Colon (tissue), 2 donors: ENCODE measurements around the gene JMJD8.

Experiments used
- FAIRE-seq: peaks from 2 replicates; lab custom pipeline; 2012; peaks lifted over from hg19 to GRCh38; lab: Jason Lieb, UNC
- donor health status: control.
- donor health status: control.

The JMJD8 gene, protein sequence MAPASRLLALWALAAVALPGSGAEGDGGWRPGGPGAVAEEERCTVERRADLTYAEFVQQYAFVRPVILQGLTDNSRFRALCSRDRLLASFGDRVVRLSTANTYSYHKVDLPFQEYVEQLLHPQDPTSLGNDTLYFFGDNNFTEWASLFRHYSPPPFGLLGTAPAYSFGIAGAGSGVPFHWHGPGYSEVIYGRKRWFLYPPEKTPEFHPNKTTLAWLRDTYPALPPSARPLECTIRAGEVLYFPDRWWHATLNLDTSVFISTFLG

DNA sequence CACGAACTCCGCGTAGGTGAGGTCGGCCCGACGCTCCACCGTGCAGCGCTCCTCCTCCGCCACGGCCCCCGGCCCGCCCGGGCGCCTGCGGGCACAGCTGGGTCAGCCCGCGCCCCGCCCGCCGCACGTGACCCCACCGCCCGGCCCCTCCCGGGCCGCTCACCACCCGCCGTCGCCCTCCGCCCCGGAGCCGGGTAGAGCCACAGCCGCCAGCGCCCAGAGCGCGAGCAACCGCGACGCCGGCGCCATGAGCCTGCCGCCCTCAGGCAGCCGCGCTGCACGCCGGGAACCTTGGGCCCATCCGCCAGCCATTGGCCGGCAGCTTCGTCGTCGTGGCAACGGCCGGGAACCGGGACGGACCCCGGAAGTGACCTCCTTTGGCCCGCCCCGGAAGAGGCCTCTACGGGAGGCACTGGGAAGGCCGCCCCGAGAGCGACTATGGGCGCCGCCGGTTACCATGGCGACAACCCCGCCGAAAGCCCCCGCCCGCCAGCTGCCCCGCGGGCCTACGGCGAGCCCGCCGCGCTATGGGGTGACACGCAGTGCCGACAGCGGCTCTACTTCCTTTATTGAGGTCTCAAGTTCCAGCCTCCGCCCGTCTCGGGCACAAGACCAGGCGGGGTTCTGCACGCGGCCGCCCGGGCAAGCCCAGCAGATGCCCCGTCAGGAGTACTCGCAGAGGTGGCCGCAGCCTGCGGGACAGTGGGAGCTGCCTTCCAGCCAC, at the start of gene JMJD8:
Gene JMJD8, minus strand, starts transcription at position 264 of the 724 bp plus-strand sequence. Its CDS starts 15 bp downstream, at position 249.
- no peak for FAIRE-seq

DNA sequence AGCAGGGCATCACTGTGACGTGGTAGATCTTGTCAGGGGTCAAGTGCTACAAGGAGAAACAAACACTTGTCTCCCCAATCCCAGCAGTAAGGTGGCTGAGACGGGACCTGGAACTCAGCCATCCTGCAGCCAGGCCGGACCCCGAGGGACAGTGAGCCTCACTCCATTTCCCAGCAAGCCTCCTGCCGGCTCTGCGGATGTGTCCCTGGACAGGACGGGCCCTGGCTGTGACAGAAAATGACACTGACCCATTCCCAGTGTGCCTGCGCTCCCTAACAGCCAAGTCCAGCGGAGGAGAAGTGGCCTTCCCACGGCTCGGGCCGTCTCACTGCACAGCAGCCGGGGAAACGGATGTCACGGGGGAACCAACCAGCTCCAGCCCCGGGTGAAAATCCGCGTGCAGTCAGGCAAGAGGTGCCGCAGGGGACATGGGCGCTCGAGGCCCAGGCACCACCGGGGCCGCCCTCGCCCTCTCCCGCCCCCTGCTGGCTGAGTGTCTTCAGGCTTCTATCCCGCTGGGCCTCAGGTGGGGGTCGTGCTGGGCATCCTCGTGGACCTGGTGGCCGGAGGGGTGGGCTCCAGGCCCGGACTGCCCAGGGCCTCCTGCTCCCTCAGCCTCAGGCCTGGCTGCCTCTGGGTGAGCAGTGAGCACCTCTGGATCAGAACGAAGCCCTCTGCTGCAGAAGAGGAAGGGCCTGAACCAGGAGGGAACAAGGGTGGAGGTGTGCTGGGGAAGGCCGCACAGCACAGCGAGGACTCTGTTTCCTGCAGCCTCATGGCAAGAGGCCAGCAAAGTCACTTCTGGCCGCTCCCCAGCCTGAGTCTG, 49.5 kb upstream of the JMJD8 start:
- FAIRE-seq, result no peak

DNA sequence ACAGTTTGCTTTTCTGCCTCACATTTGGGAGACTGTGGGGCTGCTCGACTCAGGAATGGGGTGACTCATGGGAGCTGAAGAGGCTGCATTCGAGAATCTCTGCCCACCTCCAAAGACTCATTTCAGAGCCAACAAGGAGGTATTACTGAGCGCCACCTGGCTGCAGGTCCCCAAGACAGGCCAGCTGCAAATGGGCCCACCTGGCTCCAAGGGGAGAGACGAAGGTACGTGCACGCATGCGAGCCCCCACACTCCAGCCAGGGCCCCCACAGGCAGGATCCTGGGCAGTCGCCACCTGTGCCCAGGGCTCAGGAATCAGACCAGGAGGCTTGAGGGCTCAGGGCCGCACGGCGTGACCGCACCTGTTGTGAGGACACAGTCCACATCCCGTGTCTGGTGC, 48.8 kb upstream of the JMJD8 start:
- no peak for FAIRE-seq

DNA sequence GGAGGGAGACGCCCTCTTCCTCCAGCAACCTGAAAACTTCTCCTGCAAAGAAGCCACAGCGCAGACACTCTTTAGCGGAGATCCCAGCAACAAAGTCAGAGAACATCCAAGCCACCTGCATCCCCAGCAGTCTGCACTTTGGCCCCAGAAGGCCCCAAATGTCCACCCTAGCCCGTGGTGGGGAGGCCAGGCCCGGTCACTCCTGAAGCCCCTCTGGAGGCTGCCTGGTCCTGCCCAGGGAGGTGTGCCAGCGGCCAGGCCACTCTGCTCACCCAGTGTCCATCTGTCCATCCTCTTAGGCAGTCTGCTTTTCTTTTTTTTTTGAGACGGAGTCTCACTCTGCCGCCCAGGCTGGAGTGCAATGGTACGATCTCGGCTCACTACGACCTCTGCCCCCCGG, 48.2 kb upstream of the JMJD8 start:
- no peak for FAIRE-seq

DNA sequence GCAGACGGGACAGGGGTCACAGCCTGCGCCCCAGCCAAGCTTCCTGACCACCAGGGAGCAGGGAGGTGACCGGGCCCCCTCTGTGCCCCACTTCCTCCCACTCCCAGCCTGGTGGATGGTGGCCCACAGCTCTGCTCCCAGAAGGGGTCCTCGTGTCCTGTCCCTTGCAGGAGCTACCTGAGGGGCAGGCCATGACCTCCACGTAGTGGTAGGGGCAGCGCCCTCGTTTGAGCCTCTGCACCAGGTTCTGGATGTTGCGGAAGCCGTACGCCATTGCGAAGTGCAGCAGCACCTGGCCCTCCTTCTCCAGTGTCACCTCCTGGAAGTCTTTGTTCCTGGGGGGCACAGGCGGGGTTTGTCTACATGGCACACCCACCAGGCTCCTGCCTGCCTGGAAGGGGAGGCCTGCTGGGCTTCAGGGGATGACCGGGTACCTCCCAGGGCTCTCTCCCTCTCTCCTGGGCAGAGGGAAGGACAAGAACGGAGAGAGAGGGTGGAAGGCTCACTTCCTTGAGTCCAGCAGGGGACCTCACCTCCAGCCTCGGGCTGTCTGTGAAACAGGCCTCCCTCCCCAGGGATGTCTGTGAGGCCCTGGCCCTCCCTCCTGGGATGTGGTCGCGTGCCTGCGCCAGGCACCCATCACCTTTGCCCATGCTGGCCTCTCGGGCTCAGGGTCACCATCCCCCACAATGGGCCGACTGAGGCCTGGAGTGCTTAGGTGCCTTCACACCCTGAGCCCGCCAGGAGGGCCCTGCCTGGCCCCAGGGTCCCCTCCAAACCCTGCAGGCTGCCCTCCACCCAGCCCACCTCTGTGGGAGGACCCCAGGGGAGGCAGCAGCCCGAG, 46.8 kb upstream of the JMJD8 start:
- FAIRE-seq, result no peak

DNA sequence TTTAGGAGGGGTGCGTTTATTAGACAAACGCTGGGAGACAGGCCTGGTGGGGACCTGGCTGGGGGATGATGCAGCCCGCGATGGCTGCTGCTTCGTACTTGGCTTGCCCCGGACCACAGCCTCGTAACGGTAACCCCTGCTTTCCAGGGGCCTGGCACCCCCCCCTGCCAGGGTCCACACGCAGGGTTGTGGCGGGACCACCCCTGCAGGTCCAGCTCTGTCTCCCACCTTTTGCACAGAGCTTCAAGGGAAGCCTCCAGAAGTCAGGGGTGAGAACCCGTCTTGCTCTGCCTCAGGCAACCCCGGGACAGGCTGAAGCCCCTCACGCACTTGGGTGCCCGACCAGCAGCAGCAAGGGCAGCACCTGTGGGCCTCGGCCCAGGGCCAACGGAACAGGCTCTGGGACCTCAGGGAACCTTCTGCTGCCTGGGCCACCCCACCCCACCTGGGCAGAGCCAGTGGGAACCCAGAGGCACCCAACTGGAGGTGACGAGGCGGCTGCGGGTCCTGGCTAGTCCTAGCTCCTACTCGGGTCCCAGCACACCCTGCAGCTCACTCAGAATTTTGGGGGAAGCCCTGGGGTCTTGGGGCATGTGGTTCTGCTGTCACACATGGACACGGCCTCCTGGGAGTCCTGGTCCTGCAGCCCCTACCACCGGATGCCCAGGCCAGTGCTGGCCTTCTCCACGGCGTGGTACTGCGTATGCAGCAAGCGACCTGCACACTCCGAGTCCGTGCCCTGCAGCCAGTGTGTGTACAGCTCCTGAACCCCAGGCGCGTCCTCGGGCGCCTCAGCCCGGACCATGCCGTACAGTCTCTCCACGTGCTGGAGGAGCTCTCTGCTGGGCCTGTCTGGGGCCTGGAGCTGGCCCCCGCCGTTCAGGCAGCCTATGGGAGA, 45.9 kb upstream of the JMJD8 start:
- no peak for FAIRE-seq

DNA sequence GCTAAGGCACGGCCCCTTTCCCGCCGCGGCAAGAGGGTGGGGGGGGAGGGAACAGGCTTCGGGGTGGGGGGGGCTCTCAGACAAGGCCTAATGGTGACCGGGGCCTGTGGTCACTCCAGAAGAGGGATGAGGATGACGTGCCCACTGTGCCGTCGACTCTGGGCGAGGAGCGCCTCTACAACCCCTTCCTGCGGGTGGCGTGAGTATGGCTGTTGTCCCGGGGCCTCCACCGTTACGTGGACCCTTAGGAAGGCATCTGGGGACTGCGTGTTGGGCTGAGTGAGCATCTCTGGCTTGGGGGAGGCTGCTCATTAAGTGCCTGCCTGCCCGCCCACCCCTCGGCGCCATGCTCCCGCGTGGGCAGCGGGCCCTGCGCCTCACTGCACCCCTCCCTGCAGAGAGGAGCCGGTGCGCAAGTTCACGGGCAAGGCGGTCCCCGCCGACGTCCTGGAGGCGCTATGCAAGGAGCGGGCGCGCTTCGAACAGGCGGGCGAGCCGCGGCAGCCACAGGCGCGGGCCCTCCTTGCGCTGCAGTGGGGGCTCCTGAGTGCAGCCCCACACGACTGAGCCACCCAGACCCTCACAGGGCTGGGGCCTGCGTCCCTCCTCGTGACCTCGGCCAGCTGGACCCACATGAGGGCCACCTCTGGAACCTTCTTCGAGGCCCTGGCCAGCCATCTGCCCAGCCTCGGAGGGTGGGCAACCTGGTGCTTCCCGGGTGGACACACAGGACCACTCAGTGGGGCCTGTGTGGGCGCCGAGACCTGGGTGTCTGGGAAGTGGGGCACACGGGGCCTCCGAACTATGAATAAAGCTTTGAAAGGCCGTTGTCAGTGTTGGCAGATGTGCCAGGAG, 45.0 kb upstream of the JMJD8 start:
- no peak for FAIRE-seq

DNA sequence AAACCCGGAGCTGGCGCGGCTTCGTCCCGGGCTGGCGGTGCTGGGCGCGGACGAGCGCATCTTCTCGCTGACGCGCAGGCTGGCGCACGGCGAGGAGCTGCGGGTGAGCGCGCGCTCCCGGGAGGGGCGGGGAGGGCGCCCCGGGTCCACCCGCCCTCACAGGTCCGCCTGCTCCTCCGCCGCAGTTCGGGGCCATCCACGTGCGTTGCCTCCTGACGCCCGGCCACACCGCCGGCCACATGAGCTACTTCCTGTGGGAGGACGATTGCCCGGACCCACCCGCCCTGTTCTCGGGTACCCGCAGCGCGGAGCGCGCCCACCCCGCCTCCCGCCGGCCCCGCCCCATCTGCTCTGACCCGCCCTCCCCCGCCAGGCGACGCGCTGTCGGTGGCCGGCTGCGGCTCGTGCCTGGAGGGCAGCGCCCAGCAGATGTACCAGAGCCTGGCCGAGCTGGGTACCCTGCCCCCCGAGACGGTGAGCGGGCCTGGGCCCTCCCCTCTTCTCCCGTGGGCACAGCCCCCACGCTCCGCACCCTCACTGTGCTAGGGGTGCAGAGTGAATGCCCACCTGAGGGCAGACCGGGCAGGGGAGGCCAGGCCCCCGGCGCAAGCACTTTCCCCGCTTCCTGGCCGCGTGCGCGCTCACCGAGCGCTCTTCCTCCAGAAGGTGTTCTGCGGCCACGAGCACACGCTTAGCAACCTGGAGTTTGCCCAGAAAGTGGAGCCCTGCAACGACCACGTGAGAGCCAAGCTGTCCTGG, 44.2 kb upstream of the JMJD8 start:
- no peak for FAIRE-seq

DNA sequence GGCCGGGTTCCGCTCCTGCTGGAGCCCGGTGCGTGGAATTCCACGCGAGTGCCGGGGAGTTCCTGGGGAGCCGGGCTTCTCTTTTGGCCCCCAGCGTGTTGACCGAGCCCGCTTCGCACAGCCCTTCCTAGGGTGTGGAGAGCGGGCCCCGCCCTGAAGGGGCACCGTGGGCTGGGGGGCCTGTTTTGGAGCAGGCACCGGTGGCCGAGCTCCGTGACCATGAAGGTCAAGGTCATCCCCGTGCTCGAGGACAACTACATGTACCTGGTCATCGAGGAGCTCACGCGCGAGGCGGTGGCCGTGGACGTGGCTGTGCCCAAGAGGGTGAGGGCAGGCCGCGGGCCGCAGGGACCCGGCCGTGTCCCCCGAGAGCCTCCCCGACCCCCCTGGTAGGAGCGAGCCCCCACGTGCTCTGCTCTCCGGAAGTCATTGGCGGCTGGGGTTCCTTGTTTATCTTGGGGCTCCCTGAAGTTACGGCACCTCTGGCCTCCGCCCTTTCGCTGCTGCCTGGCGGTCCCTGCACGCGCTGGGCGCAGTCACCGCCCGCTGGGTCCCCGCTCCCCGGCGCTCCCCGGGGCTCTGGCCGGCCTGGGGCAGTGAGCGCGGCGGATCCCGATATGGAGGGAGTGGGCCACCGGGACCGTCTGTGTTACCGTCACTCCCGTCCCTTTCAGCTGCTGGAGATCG, 43.3 kb upstream of the JMJD8 start:
- no peak for FAIRE-seq

DNA sequence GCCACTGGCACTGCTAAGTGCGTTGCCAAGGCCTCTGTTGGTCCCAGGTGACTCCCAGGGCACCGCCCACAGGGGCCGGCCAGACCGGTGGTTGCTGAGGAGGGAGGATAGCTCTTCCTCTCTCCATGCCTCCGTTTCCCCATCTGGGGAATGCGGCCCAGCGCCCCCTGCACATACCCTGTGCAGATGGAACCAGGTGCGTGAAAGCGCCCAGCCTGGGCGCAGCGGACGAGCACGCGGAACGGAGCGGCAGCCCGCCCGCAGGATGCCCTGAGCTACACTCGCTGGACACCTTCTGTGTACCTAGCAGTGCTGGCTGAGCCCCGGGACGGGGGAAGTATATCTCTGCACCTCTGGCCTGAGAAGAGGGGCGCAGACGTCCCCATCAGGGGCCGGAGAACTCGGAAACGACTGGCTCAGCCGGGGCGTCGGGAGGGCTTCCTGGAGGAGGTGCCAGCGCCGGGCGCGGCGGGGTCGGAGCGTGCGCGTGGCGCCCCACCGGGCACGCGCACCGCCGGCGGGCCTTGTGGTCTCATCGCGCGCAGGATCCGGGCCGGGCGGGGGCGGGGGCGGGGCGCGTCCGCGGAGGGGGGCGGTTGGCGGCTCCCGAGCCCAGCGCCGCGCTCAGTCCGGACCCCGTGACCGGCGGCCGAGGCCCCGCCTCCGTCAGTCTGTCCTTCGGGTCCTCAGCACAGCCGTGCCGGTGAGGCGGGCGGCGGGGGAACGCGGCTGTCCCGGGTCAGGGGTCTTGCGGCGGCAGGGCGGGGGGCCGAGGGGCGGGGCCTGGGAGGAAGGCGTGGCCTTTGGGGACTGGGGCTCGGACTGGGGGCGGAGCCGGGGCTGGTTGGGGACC, 42.5 kb upstream of the JMJD8 start, which contains the start of the genes CCDC78 and HAGHL:
Gene CCDC78, minus strand, starts transcription at position 6 of the 853 bp plus-strand sequence. CDS start 76 bp downstream, outside the sequence.
Gene HAGHL, plus strand, starts transcription at position 669 of the 853 bp plus-strand sequence. CDS start 404 bp downstream, outside the sequence.
- FAIRE-seq, result no peak

DNA sequence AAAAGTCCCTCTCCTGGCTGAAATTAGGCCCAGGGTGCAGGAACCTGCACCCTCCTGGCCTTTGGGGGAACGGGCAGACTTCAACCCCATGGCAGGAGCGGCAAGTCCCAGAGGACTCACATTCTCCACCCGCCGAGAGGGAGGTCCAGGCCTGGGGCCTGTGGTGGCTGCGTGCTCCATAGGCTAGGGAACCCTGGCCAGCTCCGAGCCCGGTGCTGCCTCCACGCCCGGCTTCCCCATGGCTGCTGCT, 42.0 kb upstream of the JMJD8 start:
- no peak for FAIRE-seq

DNA sequence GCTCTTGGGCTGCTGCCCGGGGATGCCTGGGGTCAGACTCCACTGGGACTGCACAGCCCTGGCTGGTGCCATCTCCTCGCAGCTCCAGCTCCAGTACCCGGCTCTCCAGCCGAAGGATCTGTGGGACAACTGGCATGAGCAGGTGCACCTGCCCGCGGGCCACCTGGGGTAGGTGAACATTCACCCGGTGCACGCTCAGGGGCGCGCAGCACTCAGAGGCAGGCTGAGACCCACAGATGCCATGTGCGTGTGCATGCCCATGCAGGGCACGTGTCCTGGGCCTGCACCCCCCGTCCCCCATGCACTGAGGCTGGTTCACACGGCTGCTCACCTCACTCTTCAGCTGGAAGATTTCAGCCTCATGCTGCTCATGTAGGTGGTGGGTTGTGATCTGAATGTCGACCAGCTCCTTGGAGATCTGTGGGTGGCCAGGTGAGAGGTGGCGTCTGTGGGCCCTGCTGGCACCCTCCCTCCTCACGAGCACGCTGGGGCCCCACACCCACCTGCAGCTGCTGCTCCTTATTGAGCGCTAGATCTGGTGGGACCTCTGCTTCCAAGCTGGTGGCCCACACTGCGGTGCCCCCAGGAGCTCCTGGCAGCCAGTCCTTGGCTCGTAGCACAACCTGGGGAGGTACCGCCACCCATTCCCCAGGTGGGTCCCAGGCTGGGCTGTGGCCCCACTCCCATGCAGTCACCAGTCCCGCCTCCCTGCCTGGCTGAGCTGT, 41.5 kb upstream of the JMJD8 start:
- FAIRE-seq, result no peak

DNA sequence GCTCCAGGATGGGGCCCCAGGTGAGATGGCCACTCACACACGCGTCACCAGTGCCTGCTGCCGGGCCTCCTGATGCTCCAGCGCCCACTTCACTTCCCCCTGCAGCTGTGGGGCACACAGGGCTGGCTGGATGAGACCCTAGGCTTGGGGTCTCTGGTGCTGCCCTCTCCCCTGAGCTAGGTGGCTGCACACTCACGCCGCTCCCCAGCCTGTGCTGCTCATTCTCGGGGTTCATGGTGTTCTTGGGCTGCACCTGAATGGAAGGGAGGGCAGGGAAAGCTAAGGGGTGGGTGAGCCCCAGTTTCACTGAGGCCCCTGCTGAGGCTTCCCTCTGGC, 40.9 kb upstream of the JMJD8 start:
- FAIRE-seq, result no peak

DNA sequence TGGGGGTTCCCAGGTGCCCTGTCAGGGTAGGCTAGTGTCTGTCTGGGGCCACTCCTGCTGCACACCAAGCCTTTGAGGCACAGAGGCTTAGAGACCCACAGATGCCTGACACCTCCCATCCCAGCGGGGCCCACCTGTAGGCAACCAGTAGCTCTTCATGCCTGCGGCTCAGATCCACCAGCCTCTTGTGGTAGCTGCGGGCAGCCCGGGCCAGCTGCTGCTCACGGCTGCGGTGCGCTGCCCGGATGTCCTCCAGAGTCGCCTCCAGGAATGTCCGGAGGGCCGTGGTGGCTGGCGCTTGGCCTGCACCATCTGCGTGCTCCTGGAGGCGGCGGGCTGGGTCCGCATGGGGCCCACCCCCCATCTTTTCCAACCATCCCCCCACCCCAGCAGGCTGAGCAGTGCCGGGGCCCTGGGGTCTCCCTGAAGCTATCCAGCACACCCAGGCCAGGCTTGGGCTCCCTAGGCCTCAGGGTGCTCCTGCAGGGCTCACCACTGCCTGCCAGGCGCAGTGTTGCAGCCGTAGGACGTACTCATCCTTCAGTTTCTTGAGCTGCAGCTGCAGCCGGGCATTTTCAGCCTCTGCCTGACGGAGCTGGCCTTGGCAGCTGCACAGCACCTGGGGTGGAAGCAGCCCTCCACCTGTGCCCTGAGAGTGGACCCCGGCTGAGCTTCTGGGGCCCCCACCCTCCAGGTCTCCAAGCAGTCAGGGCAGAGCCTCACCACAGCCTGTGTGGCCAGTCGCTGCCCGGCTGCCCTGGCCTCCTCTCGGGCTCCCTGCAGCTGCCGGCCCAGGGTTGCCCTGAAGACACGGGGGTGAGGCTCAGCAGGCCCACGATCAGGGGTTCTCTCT, 40.3 kb upstream of the JMJD8 start:
- FAIRE-seq, result no peak

DNA sequence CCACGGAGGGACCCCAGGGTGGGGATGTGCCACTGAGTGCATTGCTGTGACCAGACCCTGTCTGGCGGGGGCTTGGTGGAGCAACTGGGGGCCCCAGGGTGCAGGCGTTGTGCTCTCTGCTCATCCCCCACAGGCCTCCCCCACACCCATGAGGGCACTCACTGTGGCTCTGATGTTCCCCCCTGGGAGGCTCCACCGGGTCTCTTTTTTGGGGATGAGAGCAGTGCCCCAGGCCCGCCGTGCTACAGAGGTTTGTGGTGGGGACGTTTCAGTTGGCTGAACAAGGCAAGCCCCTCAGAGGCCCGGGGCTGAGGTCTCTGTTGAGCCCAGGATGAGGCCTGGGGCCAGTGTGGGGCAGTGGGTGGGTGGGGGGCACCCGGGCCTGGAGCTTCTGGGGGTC, 39.6 kb upstream of the JMJD8 start:
- FAIRE-seq, result no peak
